NCI-H1048 (cell line): ENCODE results near the gene KRT12.

Source experiments
- DNase-seq: peaks from one replicate; lab custom pipeline; 2025; lab: John Stamatoyannopoulos, UW

The KRT12 gene

GRCh38 chr17:40843242-40843641, 23.8 kb downstream of the KRT12 start:
- no peak for DNase-seq

GRCh38 chr17:40841246-40841645, 25.8 kb downstream of the KRT12 start:
- DNase-seq: no peak

- no peak for DNase-seq
Measured at GRCh38 chr17:40839194-40839593, 27.8 kb downstream of the KRT12 start.

GRCh38 chr17:40836020-40836419, 31.0 kb downstream of the KRT12 start:
- DNase-seq: no peak

GRCh38 chr17:40833882-40834281, 33.1 kb downstream of the KRT12 start:
- no peak for DNase-seq

GRCh38 chr17:40832840-40833239, 34.2 kb downstream of the KRT12 start:
- DNase-seq: no peak

GRCh38 chr17:40830085-40830776, 36.8 kb downstream of the KRT12 start:
- no peak for DNase-seq

- no peak for DNase-seq
Measured at GRCh38 chr17:40828454-40829044, 38.5 kb downstream of the KRT12 start.

GRCh38 chr17:40827746-40828453, 39.1 kb downstream of the KRT12 start:
- no peak for DNase-seq

GRCh38 chr17:40825599-40825998, 41.4 kb downstream of the KRT12 start:
- DNase-seq: no peak

GRCh38 chr17:40824015-40824832, 42.8 kb downstream of the KRT12 start:
- DNase-seq: no peak

GRCh38 chr17:40822132-40822812, 44.8 kb downstream of the KRT12 start, which contains the start of gene KRT10:
Gene KRT10 (minus strand): TSS chr17:40822614. CDS start chr17:40822585, 29 bp downstream.
- no peak for DNase-seq

GRCh38 chr17:40821536-40821935, 45.5 kb downstream of the KRT12 start:
- no peak for DNase-seq

- no peak for DNase-seq
Measured at GRCh38 chr17:40820228-40820838, 46.7 kb downstream of the KRT12 start.

GRCh38 chr17:40819528-40820125, 47.4 kb downstream of the KRT12 start:
- DNase-seq: no peak

- DNase-seq: peak; percentile 48
Measured at GRCh38 chr17:40818733-40819527, 48.1 kb downstream of the KRT12 start.

GRCh38 chr17:40818343-40818732, 48.7 kb downstream of the KRT12 start:
- no peak for DNase-seq

- no peak for DNase-seq
Measured at GRCh38 chr17:40817103-40817682, 49.8 kb downstream of the KRT12 start.

- no peak for DNase-seq
Measured at GRCh38 chr17:40816569-40816968, 50.5 kb downstream of the KRT12 start.

GRCh38 chr17:40815381-40815780, 51.6 kb downstream of the KRT12 start:
- DNase-seq: no peak
